Hepatocyte (in vitro differentiated cells): ENCODE measurements around the gene RALBP1. TPM values are rescaled to one million over a fixed set of nuclear protein-coding genes. Genes with fewer than 3 reads are reported as not detected.
A peak's percentile ranks its signal among the peaks of the same experiment; 100 is the strongest.

Source experiments
- DNase-seq: peaks from one replicate; pipeline ENCODE4 v3.0.0-alpha.2; 2016; ENCODE audit warnings: low spot score
- H2AFZ ChIP-seq: fragments of 200-600 bp; sonication (generic); 2 replicates; pipeline ENCODE4 v1.6.0; 2016; ENCODE audit warnings: antibody characterized with exemption, mild to moderate bottlenecking
- H3K27ac ChIP-seq: fragments of 200-600 bp; sonication (generic); 2 replicates; pipeline ENCODE4 v1.5.1; 2016; ENCODE audit warnings: mild to moderate bottlenecking
- H3K27me3 ChIP-seq: fragments of 200-600 bp; sonication (generic); 2 replicates; pipeline ENCODE4 v1.6.1; 2016
- H3K36me3 ChIP-seq: fragments of 200-600 bp; sonication (generic); replicated peaks from 2 replicates; pipeline ENCODE4 v1.5.1; 2016; ENCODE audit warnings: low read depth; ENCODE audit not compliant: insufficient read depth
- H3K4me1 ChIP-seq: fragments of 200-600 bp; sonication (generic); 2 replicates; pipeline ENCODE4 v1.5.1; 2016; ENCODE audit warnings: mild to moderate bottlenecking, moderate library complexity; ENCODE audit not compliant: insufficient read depth
- H3K4me2 ChIP-seq: fragments of 200-600 bp; sonication (generic); 2 replicates; pipeline ENCODE4 v1.6.0; 2016
- H3K4me3 ChIP-seq: fragments of 200-600 bp; sonication (generic); 2 replicates; pipeline ENCODE4 v1.5.1; 2016; ENCODE audit warnings: mild to moderate bottlenecking
- H3K79me2 ChIP-seq: fragments of 200-600 bp; sonication (generic); 2 replicates; pipeline ENCODE4 v1.6.0; 2017; ENCODE audit warnings: mild to moderate bottlenecking
- H3K9me2 ChIP-seq: fragments of 200-600 bp; sonication (generic); replicated peaks from 2 replicates; pipeline ENCODE4 v1.6.0; 2017; ENCODE audit warnings: mild to moderate bottlenecking; ENCODE audit not compliant: insufficient read depth
- H3K9me3 ChIP-seq: fragments of 200-600 bp; sonication (generic); 2 replicates; pipeline ENCODE4 v1.5.1; 2016; ENCODE audit warnings: low read depth, mild to moderate bottlenecking
- H4K20me1 ChIP-seq: fragments of 200-600 bp; sonication (generic); 2 replicates; pipeline ENCODE4 v1.6.0; 2016; ENCODE audit warnings: mild to moderate bottlenecking; ENCODE audit not compliant: insufficient read depth, poor library complexity, severe bottlenecking
- EZH2 ChIP-seq: fragments of 200-600 bp; sonication (generic); IDR thresholded peaks from 2 replicates; pipeline ENCODE4 v1.6.1; 2016; ENCODE audit warnings: antibody characterized with exemption, mild to moderate bottlenecking, borderline replicate concordance
- EZH2phosphoT487 ChIP-seq: fragments of 200-600 bp; sonication (generic); IDR thresholded peaks from one replicate; pipeline ENCODE4 v1.6.1; 2018; ENCODE audit warnings: antibody characterized with exemption, mild to moderate bottlenecking, low read depth, moderate library complexity; ENCODE audit not compliant: unreplicated experiment, severe bottlenecking
- WGBS: methylation state at CpG from one replicate; pipeline ENCODE4 v1.1.6; 2016; ENCODE audit warnings: low lambda C conversion rate; ENCODE audit errors: missing lambda C conversion rate; 5-methylcytosine and 5-hydroxymethylcytosine counted together
- polyA plus RNA-seq: library from polyadenylated mRNA; unstranded; fragments of >200 nt; fragmentation: Nextera tagmentation; extraction: Ambion mirVana; gene quantifications from 2 replicates; pipeline ENCODE4 v1.2.1, GENCODE V29; 2016
- total RNA-seq: library from RNA; depleted of rRNA; stranded (reverse); fragments of >200 nt; gene quantifications from 2 replicates; pipeline ENCODE4 v1.2.3, GENCODE V29; 2014
- TF ChIP-seq, protein P1 (sequence below): fragments of 200-600 bp; sonication (generic); IDR thresholded peaks from 2 replicates; pipeline ENCODE4 v1.5.1; 2016; ENCODE audit warnings: antibody characterized with exemption, mild to moderate bottlenecking; ENCODE audit not compliant: poor library complexity

The RALBP1 gene
- total and polyA plus RNA-seq, 2 experiments from 2014 or later: 41.3 to 55.0 TPM

DNA sequence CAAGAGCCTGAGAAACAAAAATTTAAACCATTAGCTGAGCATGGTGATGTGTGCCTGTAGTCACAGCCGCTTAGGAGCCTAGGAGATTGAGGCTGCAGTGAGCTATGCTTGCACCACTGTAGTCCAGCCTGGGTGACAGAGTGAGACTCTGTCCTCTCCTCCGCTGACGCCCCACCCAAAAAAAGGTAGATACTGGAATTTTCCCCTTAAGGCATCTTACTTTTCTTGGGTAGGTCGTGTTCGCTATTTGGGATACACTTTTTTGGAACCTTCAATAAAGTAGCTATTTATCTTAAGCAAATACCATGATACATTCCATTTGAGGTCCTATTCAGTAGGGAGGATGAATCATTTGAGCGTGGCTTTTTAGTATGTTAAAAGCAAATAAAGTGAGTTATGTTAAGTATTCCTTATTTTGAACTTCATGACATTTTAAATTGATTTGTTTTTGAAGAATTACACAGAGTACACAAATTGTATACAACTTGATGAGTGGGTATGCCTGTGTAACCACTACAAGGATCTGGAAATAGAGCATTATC is 38.7 kb downstream of the RALBP1 start:
- 71% methylated on average over 6 of the region's 6 CpGs for WGBS
- Histone ChIP-seq H4K20me1 (peaks cover 2% of the 10 kb centered on the region), H3K27me3 (no peaks in the 10 kb centered on the region), H3K4me1 (no peaks in the 10 kb centered on the region), H3K9me2 (no peaks in the 10 kb centered on the region), H3K4me2 (no peak overlapping the region), H3K27ac (no peak overlapping the region), H3K79me2 (peaks cover 33% of the 10 kb centered on the region), H2AFZ (no peak overlapping the region), H3K4me3 (no peak overlapping the region), H3K36me3 (no peaks in the 10 kb centered on the region), H3K9me3 (no peaks in the 10 kb centered on the region)
- DNase-seq: no peak
- TF ChIP-seq EZH2 (no peak), EZH2phosphoT487 (no peak)

DNA sequence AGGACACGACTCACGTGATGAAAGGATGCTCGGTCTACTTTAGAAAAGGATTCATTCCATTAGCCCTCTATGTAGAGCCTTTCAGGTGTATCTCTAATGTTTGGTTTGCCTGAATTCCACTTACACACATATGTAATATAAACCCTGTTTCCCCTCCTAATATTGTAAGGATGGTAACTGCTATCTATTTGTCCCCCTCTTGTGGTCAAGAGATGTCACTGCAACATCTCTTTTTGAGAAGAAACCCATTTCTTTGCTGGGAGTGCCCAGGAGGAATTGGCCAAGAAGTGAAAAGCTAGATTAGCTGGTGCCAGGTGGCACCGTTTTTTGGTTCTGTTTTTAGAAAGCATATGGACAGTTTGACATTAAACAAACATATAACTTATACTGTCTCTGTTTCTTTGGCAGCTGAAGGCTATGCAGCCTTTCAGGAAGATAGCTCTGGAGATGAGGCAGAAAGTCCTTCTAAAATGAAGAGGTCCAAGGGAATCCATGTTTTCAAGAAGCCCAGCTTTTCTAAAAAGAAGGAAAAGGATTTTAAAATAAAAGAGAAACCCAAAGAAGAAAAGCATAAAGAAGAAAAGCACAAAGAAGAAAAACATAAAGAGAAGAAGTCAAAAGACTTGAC is 41.2 kb downstream of the RALBP1 start:
- H3K27me3 ChIP-seq: no peaks in the 10 kb centered on the region
- no peak overlapping the region for H2AFZ ChIP-seq
- peaks cover 2% of the 10 kb centered on the region for H4K20me1 ChIP-seq
- WGBS: 66% methylated on average over 4 of the region's 4 CpGs
- no peaks in the 10 kb centered on the region for H3K9me2 ChIP-seq
- DNase-seq: peak; percentile 42
- no peak overlapping the region for H3K4me3 ChIP-seq
- H3K36me3 ChIP-seq: no peaks in the 10 kb centered on the region
- no peaks in the 10 kb centered on the region for H3K9me3 ChIP-seq
- H3K4me2 ChIP-seq: no peak overlapping the region
- H3K4me1 ChIP-seq: no peaks in the 10 kb centered on the region
- TF ChIP-seq EZH2phosphoT487: no peak
- TF ChIP-seq, protein P1, sequence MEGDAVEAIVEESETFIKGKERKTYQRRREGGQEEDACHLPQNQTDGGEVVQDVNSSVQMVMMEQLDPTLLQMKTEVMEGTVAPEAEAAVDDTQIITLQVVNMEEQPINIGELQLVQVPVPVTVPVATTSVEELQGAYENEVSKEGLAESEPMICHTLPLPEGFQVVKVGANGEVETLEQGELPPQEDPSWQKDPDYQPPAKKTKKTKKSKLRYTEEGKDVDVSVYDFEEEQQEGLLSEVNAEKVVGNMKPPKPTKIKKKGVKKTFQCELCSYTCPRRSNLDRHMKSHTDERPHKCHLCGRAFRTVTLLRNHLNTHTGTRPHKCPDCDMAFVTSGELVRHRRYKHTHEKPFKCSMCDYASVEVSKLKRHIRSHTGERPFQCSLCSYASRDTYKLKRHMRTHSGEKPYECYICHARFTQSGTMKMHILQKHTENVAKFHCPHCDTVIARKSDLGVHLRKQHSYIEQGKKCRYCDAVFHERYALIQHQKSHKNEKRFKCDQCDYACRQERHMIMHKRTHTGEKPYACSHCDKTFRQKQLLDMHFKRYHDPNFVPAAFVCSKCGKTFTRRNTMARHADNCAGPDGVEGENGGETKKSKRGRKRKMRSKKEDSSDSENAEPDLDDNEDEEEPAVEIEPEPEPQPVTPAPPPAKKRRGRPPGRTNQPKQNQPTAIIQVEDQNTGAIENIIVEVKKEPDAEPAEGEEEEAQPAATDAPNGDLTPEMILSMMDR: peak; percentile 87
- peaks cover 14% of the 10 kb centered on the region for H3K79me2 ChIP-seq
- no peak overlapping the region for H3K27ac ChIP-seq

DNA sequence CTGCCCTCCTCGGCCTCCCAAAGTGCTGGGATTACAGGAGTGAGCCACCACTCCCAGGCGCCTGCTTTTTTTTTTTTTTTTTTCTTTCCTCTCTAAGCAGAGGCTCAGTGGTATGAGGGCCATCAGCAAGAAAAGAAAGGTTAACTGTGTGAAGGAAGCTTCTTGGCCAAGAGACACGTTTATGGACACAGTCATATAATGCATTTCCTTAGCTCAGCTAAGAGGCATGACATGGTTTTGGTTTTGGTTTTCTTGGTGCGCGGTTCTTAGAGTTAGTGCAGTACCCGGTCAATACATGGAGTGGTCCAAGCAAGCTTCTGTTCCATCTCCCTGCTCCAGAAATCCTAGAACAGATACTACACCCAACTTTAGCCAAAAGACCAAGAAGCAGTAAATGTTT is 42.6 kb downstream of the RALBP1 start:
- H3K9me2 ChIP-seq: no peaks in the 10 kb centered on the region
- TF ChIP-seq EZH2phosphoT487 (no peak), EZH2 (no peak)
- TF ChIP-seq, protein P1: no peak

DNA sequence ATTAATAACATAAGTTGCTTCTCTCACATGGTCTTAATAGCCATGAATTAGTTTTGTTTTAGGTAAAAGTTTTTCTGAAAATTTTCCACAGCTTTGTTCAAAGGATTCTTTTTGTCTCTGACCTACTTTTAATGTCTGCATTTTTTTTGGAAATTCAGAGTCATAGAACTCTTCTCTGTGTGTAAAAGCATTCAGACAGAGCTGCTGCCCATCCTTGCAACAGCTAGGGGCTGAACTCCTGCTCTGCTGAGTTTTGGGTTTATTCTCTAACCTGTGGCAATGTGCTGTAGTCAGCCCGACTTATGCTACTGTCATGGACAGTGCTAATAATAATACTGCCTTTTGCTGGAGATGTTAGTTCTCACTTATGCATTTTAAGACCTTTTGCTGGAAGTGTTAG is 44.1 kb downstream of the RALBP1 start:
- no peak for DNase-seq
- no peaks in the 10 kb centered on the region for H3K36me3 ChIP-seq
- WGBS: 89% methylated on average over 1 of the region's 1 CpG
- no peaks in the 10 kb centered on the region for H3K27me3 ChIP-seq
- no peak overlapping the region for H2AFZ ChIP-seq
- no peaks in the 10 kb centered on the region for H3K9me3 ChIP-seq
- no peak overlapping the region for H3K27ac ChIP-seq
- no peaks in the 10 kb centered on the region for H3K4me1 ChIP-seq
- H4K20me1 ChIP-seq: peaks cover 2% of the 10 kb centered on the region
- TF ChIP-seq EZH2 (no peak), EZH2phosphoT487 (no peak)
- H3K4me3 ChIP-seq: no peak overlapping the region
- no peaks in the 10 kb centered on the region for H3K79me2 ChIP-seq
- H3K4me2 ChIP-seq: no peak overlapping the region
- no peaks in the 10 kb centered on the region for H3K9me2 ChIP-seq

More for the DNA sequence above, 42.6 kb downstream of the RALBP1 start:
- Histone ChIP-seq H3K9me3 (no peaks in the 10 kb centered on the region), H3K27me3 (no peaks in the 10 kb centered on the region), H2AFZ (no peak overlapping the region), H3K4me1 (no peaks in the 10 kb centered on the region), H3K4me2 (no peak overlapping the region), H3K4me3 (no peak overlapping the region), H3K27ac (no peak overlapping the region), H3K79me2 (peaks cover 2% of the 10 kb centered on the region), H4K20me1 (peaks cover 2% of the 10 kb centered on the region), H3K36me3 (no peaks in the 10 kb centered on the region)
- 91% methylated on average over 6 of the region's 6 CpGs for WGBS
- no peak for DNase-seq
